Measurements from ENCODE around the gene NUCKS1.

Gene NUCKS1

GRCh38 chr1:205666372-205667166, 83.4 kb downstream of the NUCKS1 start:
- DNase-seq = no peak

GRCh38 chr1:205665201-205666045, 84.6 kb downstream of the NUCKS1 start:
- no peak for DNase-seq

DNA sequence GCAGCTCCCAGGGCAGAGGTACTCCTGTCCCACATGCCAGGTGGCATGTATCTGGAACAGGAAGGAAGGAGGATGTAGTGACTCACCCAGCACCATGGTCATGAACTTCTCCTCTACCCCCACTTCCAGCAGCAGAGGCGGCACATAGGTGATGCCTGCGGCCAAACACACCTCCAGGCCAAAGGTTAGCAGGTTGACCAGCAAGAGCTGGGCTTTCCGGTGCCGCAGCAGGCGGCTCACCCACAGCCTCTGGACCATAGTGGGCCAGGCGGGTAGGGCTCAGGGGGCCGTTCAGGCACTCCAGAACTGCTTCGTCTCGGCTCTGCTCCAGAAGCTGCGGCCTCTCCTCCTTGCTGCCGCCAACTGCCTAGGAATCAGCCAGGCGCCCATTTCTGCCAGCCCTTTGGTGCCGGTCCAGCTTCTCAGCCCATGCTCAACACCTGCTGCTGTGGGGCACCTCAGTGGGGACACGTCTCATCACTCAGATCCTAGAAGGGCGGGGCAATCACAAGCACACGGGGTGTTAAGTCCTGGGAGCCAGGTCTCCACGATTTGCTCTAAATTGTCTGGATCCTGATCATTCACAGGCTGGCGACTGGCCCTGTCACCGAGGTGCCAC, 85.5 kb downstream of the NUCKS1 start:
- no peak for DNase-seq

DNA sequence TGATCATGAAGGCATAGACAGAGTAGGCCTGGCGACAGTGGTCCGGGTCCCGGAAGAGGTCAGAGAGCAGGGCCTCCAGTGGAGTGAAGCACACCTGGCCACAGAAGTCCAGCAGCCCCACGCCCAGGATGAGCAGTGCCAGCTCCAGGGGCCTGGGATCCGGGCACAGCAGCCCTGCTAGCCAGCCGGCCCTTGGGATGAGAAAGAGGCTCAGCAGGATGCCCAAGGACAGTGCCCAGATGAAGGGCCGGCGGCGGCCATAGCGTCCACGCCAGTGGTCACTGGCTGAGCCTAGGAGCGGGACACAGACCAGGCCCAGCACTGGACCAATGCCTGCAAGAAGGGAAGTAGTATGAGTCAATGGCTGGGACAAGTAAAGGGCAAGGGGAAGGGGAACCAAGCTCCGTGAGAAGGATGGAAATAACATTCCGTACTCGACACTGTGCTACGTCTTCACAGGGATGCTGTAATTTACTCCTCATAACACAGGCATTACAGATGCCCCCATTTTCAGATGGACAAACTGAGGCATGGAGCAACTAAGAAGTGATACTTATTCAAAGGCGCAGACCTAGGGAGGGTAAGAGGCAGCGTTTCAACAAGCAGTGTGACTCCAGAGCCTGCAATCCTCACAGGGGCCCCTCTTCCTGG, 86.6 kb downstream of the NUCKS1 start:
- DNase-seq = no peak

Data from effector CD8-positive, alpha-beta T cell (primary cell).